ENCODE results near the gene EPHA2. TPM values are rescaled to one million over a fixed set of nuclear protein-coding genes. Genes with fewer than 3 reads are reported as not detected.

The EPHA2 gene
- total RNA-seq, 2 experiments from 2014 or later, result 0.22 TPM; not detected in 1

- no peak for TF ChIP-seq CTCF (IDR thresholded peaks at IDR 0.05)
- intact Hi-C loops (cut with DNase I, micrococcal nuclease), result no loop called here
- H3K27ac Mint-ChIP-seq, result no peak overlapping the region
- H3K4me1 Mint-ChIP-seq (ENCODE audit: low read depth), result peaks cover 13% of the 10 kb centered on the region
- no peak overlapping the region for H3K4me3 ChIP-seq (ENCODE audit: low read length)
- H3K9me3 ChIP-seq (ENCODE audit: control insufficient read depth in 1 of 2, insufficient read depth in 1 of 2, low read length in 2 of 2), result no peaks in the 10 kb centered on the region
- peaks cover 3% of the 10 kb centered on the region for H3K27me3 Mint-ChIP-seq
- DNase-seq, result no peak
- no peak overlapping the region for H3K4me3 Mint-ChIP-seq
- H3K4me1 ChIP-seq (ENCODE audit: insufficient read depth, low read length), result peaks cover 31% of the 10 kb centered on the region
- H3K9me3 Mint-ChIP-seq, result no peaks in the 10 kb centered on the region
- peaks cover 4 to 11% of the 10 kb centered on the region in 2 experiments for H3K27me3 ChIP-seq (ENCODE audit: control insufficient read depth in 1 of 2, insufficient read depth in 2 of 2, low read length in 2 of 2)
- no peak overlapping the region for H3K27ac ChIP-seq (ENCODE audit: low read depth in 1 of 2, low read length in 2 of 2)
- H3K36me3 ChIP-seq (ENCODE audit: insufficient read depth, low read length), result no peaks in the 10 kb centered on the region
- POLR2A ChIA-PET, result no interaction called here
- H3K36me3 Mint-ChIP-seq (ENCODE audit: low read depth), result no peaks in the 10 kb centered on the region
- no peak for ATAC-seq (ENCODE audit: poor library complexity)
- CTCF ChIA-PET, result no interaction called here
Measured at GRCh38 chr1:16149146-16149545, 6.7 kb downstream of the EPHA2 start.

GRCh38 chr1:16148329-16149092, 7.4 kb downstream of the EPHA2 start:
- intact Hi-C loops (cut with DNase I, micrococcal nuclease), result no loop called here
- ATAC-seq (ENCODE audit: poor library complexity), result no peak
- ChIA-PET POLR2A (no interaction called here), CTCF (no interaction called here)
- Mint-ChIP-seq H3K27me3 (peaks cover 3% of the 10 kb centered on the region), H3K27ac (no peak overlapping the region), H3K4me1 (ENCODE audit: low read depth) (peaks cover 8% of the 10 kb centered on the region), H3K9me3 (no peaks in the 10 kb centered on the region), H3K4me3 (no peak overlapping the region), H3K36me3 (ENCODE audit: low read depth) (no peaks in the 10 kb centered on the region)
- no peak for DNase-seq
- peaks cover 29% of the 10 kb centered on the region for H3K4me1 ChIP-seq (ENCODE audit: insufficient read depth, low read length)
- no peaks in the 10 kb centered on the region for H3K36me3 ChIP-seq (ENCODE audit: insufficient read depth, low read length)
- H3K4me3 ChIP-seq (ENCODE audit: low read length), result no peak overlapping the region
- H3K27me3 ChIP-seq (ENCODE audit: control insufficient read depth in 1 of 2, insufficient read depth in 2 of 2, low read length in 2 of 2), result peaks cover 0 to 7% of the 10 kb centered on the region in 2 experiments
- no peak overlapping the region for H3K27ac ChIP-seq (ENCODE audit: low read depth in 1 of 2, low read length in 2 of 2)
- TF ChIP-seq CTCF (IDR thresholded peaks at IDR 0.05), result no peak
- no peaks in the 10 kb centered on the region for H3K9me3 ChIP-seq (ENCODE audit: control insufficient read depth in 1 of 2, insufficient read depth in 1 of 2, low read length in 2 of 2)

GRCh38 chr1:16147156-16147926, 8.5 kb downstream of the EPHA2 start:
- intact Hi-C loops (cut with DNase I, micrococcal nuclease), result no loop called here
- POLR2A ChIA-PET, result interaction anchor here (1.4 kb wide), 1 partner anchor 21 kb away, joined by 3 read pairs; no protein-coding TSS in a partner anchor

More at GRCh38 chr1:16147156-16147926, 8.5 kb downstream of the EPHA2 start:
- Mint-ChIP-seq H3K36me3 (ENCODE audit: low read depth) (no peaks in the 10 kb centered on the region), H3K27me3 (peaks cover 3% of the 10 kb centered on the region), H3K4me3 (no peak overlapping the region), H3K27ac (no peak overlapping the region), H3K4me1 (ENCODE audit: low read depth) (peaks cover 5% of the 10 kb centered on the region), H3K9me3 (no peaks in the 10 kb centered on the region)
- Histone ChIP-seq H3K4me1 (ENCODE audit: insufficient read depth, low read length) (peaks cover 21% of the 10 kb centered on the region), H3K27ac (ENCODE audit: low read depth in 1 of 2, low read length in 2 of 2) (no peak overlapping the region), H3K4me3 (ENCODE audit: low read length) (no peak overlapping the region), H3K27me3 (ENCODE audit: control insufficient read depth in 1 of 2, insufficient read depth in 2 of 2, low read length in 2 of 2) (peaks cover 0 to 3% of the 10 kb centered on the region in 2 experiments), H3K9me3 (ENCODE audit: control insufficient read depth in 1 of 2, insufficient read depth in 1 of 2, low read length in 2 of 2) (no peaks in the 10 kb centered on the region), H3K36me3 (ENCODE audit: insufficient read depth, low read length) (no peaks in the 10 kb centered on the region)
- CTCF ChIA-PET, result no interaction called here
- ATAC-seq (ENCODE audit: poor library complexity), result no peak
- no peak for DNase-seq
- no peak for TF ChIP-seq CTCF (IDR thresholded peaks at IDR 0.05)

Measured in CD4-positive, alpha-beta T cell (primary cell).